IMR-90 (cell line): ENCODE measurements around the gene APOBR. TPM values are rescaled to one million over a fixed set of nuclear protein-coding genes. Genes with fewer than 3 reads are reported as not detected.

Source experiments
- ATAC-seq: fragments of 200-7000 bp; cut with Tn5 transposase; 2 replicates; pipeline ENCODE4 v1.9.1; 2020; ENCODE audit warnings: low read depth, mild to moderate bottlenecking, moderate library complexity
- BruUV-seq: library from RNA; stranded (reverse); fragments of 400-500 nt; replicated peaks from 2 replicates; lab custom pipeline; 2021; lab: Mats Ljungman, UMichigan
- CTCF ChIA-PET: fragments of 300-600 bp; formaldehyde crosslinking; extraction: SDS; loops from one replicate; lab custom pipeline; 2021; ENCODE audit warnings: antibody characterized with exemption; lab: Yijun Ruan, JAX
- POLR2A ChIA-PET: fragments of 300-600 bp; sonication (Branson Sonifier 250); formaldehyde crosslinking; loops from one replicate; lab custom pipeline; 2022; ENCODE audit warnings: antibody characterized with exemption; ENCODE audit not compliant: unreplicated experiment; lab: Charles Lee
- DNase-seq: peaks from one replicate; pipeline ENCODE4 v3.0.0; 2013
- H2AFZ ChIP-seq: replicated peaks from 2 replicates; pipeline ENCODE3; 2013; ENCODE audit warnings: low read length, mild to moderate bottlenecking; ENCODE audit not compliant: poor library complexity
- H2AK5ac ChIP-seq: 2 replicates; pipeline ENCODE4 v1.6.1; 2013; ENCODE audit warnings: low read depth, low read length, inconsistent platforms
- H2AK9ac ChIP-seq: replicated peaks from 2 replicates; pipeline ENCODE3; 2013; ENCODE audit warnings: mild to moderate bottlenecking, low read depth, low read length, moderate library complexity; ENCODE audit not compliant: poor library complexity
- H2BK120ac ChIP-seq: 2 replicates; pipeline ENCODE4 v1.6.1; 2013; ENCODE audit warnings: low read depth, low read length, inconsistent platforms
- H2BK15ac ChIP-seq: 3 replicates; pipeline ENCODE4 v1.6.1; 2013; ENCODE audit warnings: low read depth, low read length, inconsistent platforms
- H2BK20ac ChIP-seq: 2 replicates; pipeline ENCODE4 v1.6.1; 2013; ENCODE audit warnings: low read depth, mild to moderate bottlenecking, inconsistent platforms, low read length, moderate library complexity
- H2BK5ac ChIP-seq: 2 replicates; pipeline ENCODE4 v1.6.1; 2013; ENCODE audit warnings: mild to moderate bottlenecking, low read depth, low read length, inconsistent platforms; ENCODE audit not compliant: poor library complexity, severe bottlenecking
- H3K14ac ChIP-seq: replicated peaks from 2 replicates; pipeline ENCODE4 v1.6.1; 2013; ENCODE audit warnings: low read depth, low read length, inconsistent platforms
- H3K18ac ChIP-seq: 2 replicates; pipeline ENCODE4 v1.6.1; 2013; ENCODE audit warnings: low read depth, low read length, control low read depth
- H3K23ac ChIP-seq: 2 replicates; pipeline ENCODE4 v1.6.1; 2013; ENCODE audit warnings: low read depth, low read length, inconsistent platforms
- H3K27ac ChIP-seq: 2 replicates; pipeline ENCODE4 v1.5.1; 2013; ENCODE audit warnings: mild to moderate bottlenecking, control low read depth, low read length; ENCODE audit not compliant: insufficient read depth
- H3K27me3 ChIP-seq: 2 replicates; pipeline ENCODE4 v1.6.1; 2013; ENCODE audit warnings: low read length; ENCODE audit not compliant: control insufficient read depth, insufficient read depth
- H3K36me3 ChIP-seq: 2 replicates; pipeline ENCODE4 v1.6.1; 2013; ENCODE audit warnings: low read length, mixed read lengths; ENCODE audit not compliant: control insufficient read depth, insufficient read depth
- H3K4ac ChIP-seq: 2 replicates; pipeline ENCODE4 v1.6.1; 2013; ENCODE audit warnings: low read depth, low read length, inconsistent platforms
- H3K4me1 ChIP-seq: 2 replicates; pipeline ENCODE4 v1.6.1; 2013; ENCODE audit warnings: low read length, mixed read lengths; ENCODE audit not compliant: control insufficient read depth, insufficient read depth
- H3K4me2 ChIP-seq: 2 replicates; pipeline ENCODE4 v1.6.1; 2013; ENCODE audit warnings: low read depth, mild to moderate bottlenecking, control low read depth, low read length, moderate library complexity
- H3K4me3 ChIP-seq: 2 replicates; pipeline ENCODE4 v1.5.1; 2013; ENCODE audit warnings: low read depth, mild to moderate bottlenecking, control low read depth, low read length, moderate library complexity; ENCODE audit not compliant: insufficient read depth
- H3K56ac ChIP-seq: 2 replicates; pipeline ENCODE4 v1.6.1; 2013; ENCODE audit warnings: low read length, inconsistent platforms; ENCODE audit not compliant: insufficient read depth; ENCODE audit errors: extremely low read depth
- H3K79me1 ChIP-seq, 2 experiments: 2 replicates each; pipeline ENCODE4 v1.6.1; 2013; ENCODE audit warnings: low read length in 2 of 2, inconsistent platforms in 1 of 2, low read depth in 1 of 2
- H3K9ac ChIP-seq: 2 replicates; pipeline ENCODE4 v1.6.1; 2013; ENCODE audit warnings: low read depth, low read length, control low read depth
- H3K9me1 ChIP-seq: 2 replicates; pipeline ENCODE4 v1.6.1; 2013; ENCODE audit warnings: low read length, inconsistent platforms; ENCODE audit not compliant: insufficient read depth
- H3K9me3 ChIP-seq: 2 replicates; pipeline ENCODE4 v1.6.1; 2013; ENCODE audit warnings: low read length; ENCODE audit not compliant: control insufficient read depth, insufficient read depth
- H4K20me1 ChIP-seq: 2 replicates; pipeline ENCODE4 v1.6.1; 2013; ENCODE audit warnings: low read length, inconsistent platforms; ENCODE audit not compliant: insufficient read depth
- H4K5ac ChIP-seq: 2 replicates; pipeline ENCODE4 v1.6.1; 2013; ENCODE audit warnings: mild to moderate bottlenecking, low read depth, low read length, control low read depth
- H4K8ac ChIP-seq, 2 experiments: 2 replicates each; pipeline ENCODE4 v1.6.1; 2013; ENCODE audit warnings: low read depth in 2 of 2, low read length in 2 of 2, control low read depth in 1 of 2, inconsistent platforms in 1 of 2
- H4K91ac ChIP-seq: 2 replicates; pipeline ENCODE4 v1.6.1; 2013; ENCODE audit warnings: low read depth, low read length, inconsistent platforms; ENCODE audit not compliant: insufficient read depth
- BHLHE40 ChIP-seq: fragments of 150-350 bp; IDR thresholded peaks from 2 replicates; pipeline ENCODE4 v1.6.1; 2016; ENCODE audit warnings: mild to moderate bottlenecking, low read depth, low read length
- CEBPB ChIP-seq: IDR thresholded peaks from 2 replicates; pipeline ENCODE4 v1.6.1; 2012; ENCODE audit warnings: low read depth, low read length, improper control_type of control experiment
- CHD1 ChIP-seq: IDR thresholded peaks from 2 replicates; pipeline ENCODE4 v1.6.1; 2012; ENCODE audit warnings: low read depth, low read length, improper control_type of control experiment
- CTCF ChIP-seq: conservative IDR thresholded peaks from 2 replicates; pipeline ENCODE4 v1.5.1; 2012; ENCODE audit warnings: mild to moderate bottlenecking, low read depth, low read length, improper control_type of control experiment
- ELK1 ChIP-seq: fragments of 150-350 bp; IDR thresholded peaks from 2 replicates; pipeline ENCODE4 v1.6.1; 2016; ENCODE audit warnings: low read depth, mild to moderate bottlenecking, low read length, moderate library complexity, borderline replicate concordance
- FOS ChIP-seq: fragments of 150-350 bp; IDR thresholded peaks from 2 replicates; pipeline ENCODE4 v1.6.1; 2016; ENCODE audit warnings: low read depth, low read length
- MAFK ChIP-seq: IDR thresholded peaks from 2 replicates; pipeline ENCODE4 v1.6.1; 2012; ENCODE audit warnings: low read depth, low read length, improper control_type of control experiment
- MAZ ChIP-seq: IDR thresholded peaks from 2 replicates; pipeline ENCODE4 v1.6.1; 2012; ENCODE audit warnings: low read depth, mild to moderate bottlenecking, low read length, improper control_type of control experiment, moderate library complexity, borderline replicate concordance
- MXI1 ChIP-seq: IDR thresholded peaks from 2 replicates; pipeline ENCODE4 v1.6.1; 2012; ENCODE audit warnings: low read depth, mild to moderate bottlenecking, low read length, moderate library complexity, borderline replicate concordance
- RAD21 ChIP-seq: IDR thresholded peaks from 2 replicates; pipeline ENCODE4 v1.6.1; 2012; ENCODE audit warnings: low read length, improper control_type of control experiment
- RCOR1 ChIP-seq: IDR thresholded peaks from 2 replicates; pipeline ENCODE4 v1.6.1; 2012; ENCODE audit warnings: mild to moderate bottlenecking, low read length, improper control_type of control experiment; ENCODE audit not compliant: insufficient replicate concordance
- RFX5 ChIP-seq: IDR thresholded peaks from 2 replicates; pipeline ENCODE4 v1.8.0; 2012; ENCODE audit warnings: low read depth, mild to moderate bottlenecking, low read length, moderate library complexity
- SMC3 ChIP-seq: fragments of 150-350 bp; IDR thresholded peaks from 2 replicates; pipeline ENCODE4 v1.6.1; 2016; ENCODE audit warnings: low read depth, mild to moderate bottlenecking, antibody characterized with exemption, low read length, moderate library complexity
- WGBS, 2 experiments: methylation state at CpG; one replicate each; pipeline versions ENCODE4 v1.1.5 to v1.1.7; 2013; ENCODE audit warnings: missing lambda C conversion rate in 2 of 2; ENCODE audit not compliant: insufficient read length in 1 of 2; ENCODE audit errors: extremely low coverage in 2 of 2; 5-methylcytosine and 5-hydroxymethylcytosine counted together
- dilution Hi-C: fragments of 300-500 bp; cut with HindIII; formaldehyde crosslinking; loops from one replicate; pipeline ENCODE4 v1.14.3; 2018; ENCODE audit warnings: low sequenced_read_pairs; ENCODE audit not compliant: unreplicated experiment
- in situ Hi-C: fragments of 300-500 bp; cut with MboI; formaldehyde crosslinking; loops from 3 replicates; pipeline ENCODE4 v1.14.3; 2019; ENCODE audit warnings: low sequenced_read_pairs, inconsistent platforms, mixed read lengths
- intact Hi-C: fragments of 100-400 bp; cut with micrococcal nuclease; formaldehyde crosslinking; loops from 2 replicates; pipeline ENCODE4 v1.10.0; 2022
- polyA plus RNA-seq, 3 experiments: library from polyadenylated mRNA; depleted of rRNA; stranded (reverse); fragments of >200 nt; gene quantifications; 2 replicates each; pipeline ENCODE4 v1.2.3, GENCODE V29; 2012; ENCODE audit warnings: low replicate concordance in 1 of 3
- total RNA-seq: library from RNA; depleted of rRNA; stranded (reverse); fragments of >200 nt; gene quantifications from 2 replicates; pipeline ENCODE4 v1.2.3, GENCODE V29; 2012
- TF ChIP-seq, protein P1 (sequence below): fragments of 150-350 bp; IDR thresholded peaks from 2 replicates; pipeline ENCODE4 v1.6.1; 2017; ENCODE audit warnings: mild to moderate bottlenecking, antibody characterized with exemption, low read length, low read depth

APOBR gene
- total and polyA plus RNA-seq, 2 of the 4 experiments (the other 2 are of a cell fraction): not detected

GRCh38 chr16:28492511-28492910 is 1.9 kb upstream of the APOBR start:
- Histone ChIP-seq H2BK20ac (no peak overlapping the region), H4K8ac (peak overlapping the region; percentile 92 to 99), H4K5ac (peak overlapping the region; percentile 97), H4K91ac (peak overlapping the region; percentile 80), H3K27me3 (peaks cover 3% of the 10 kb centered on the region; the same call in 1 of the 2 replicates), H3K4me2 (peak overlapping the region; percentile 71; the same call in 1 of the 2 replicates), H2AK9ac (no peak overlapping the region), H3K18ac (0 out of 2 replicates have a peak overlapping the region, but pooled peaks have one; percentile 38), H3K23ac (no peak overlapping the region), H3K9me3 (no peaks in the 10 kb centered on the region), H2BK120ac (peak overlapping the region; percentile 49; the same call in 1 of the 2 replicates), H4K20me1 (no peaks in the 10 kb centered on the region), H2AK5ac (peak overlapping the region; percentile 43; the same call in 1 of the 2 replicates), H3K36me3 (peaks cover 10% of the 10 kb centered on the region), H3K9me1 (no peaks in the 10 kb centered on the region), H3K14ac (peak overlapping the region; percentile 83), H2AFZ (no peak overlapping the region), H3K56ac (peak overlapping the region; percentile 32; the same call in 1 of the 2 replicates), H2BK15ac (peak overlapping the region; percentile 91; the same call in 1 of the 3 replicates), H3K4me1 (no peaks in the 10 kb centered on the region), H3K9ac (peak overlapping the region; percentile 36; the same call in 1 of the 2 replicates), H3K27ac (no peak overlapping the region), H3K4me3 (peak overlapping the region; percentile 97; the same call in 1 of the 2 replicates), H2BK5ac (peak overlapping the region; percentile 100), H3K79me1 (peaks cover 0 to 13% of the 10 kb centered on the region in 2 experiments; a peak in 3 of 4 replicates), H3K4ac (peak overlapping the region; percentile 100; the same call in 1 of the 2 replicates)
- no peak for ATAC-seq
- CTCF ChIA-PET: interaction anchor here (0.6 to 0.7 kb wide), 2 partner anchors 11 to 47 kb away, joined by 3 read pairs; no protein-coding TSS in a partner anchor
- no peak for TF ChIP-seq SMC3
- TF ChIP-seq MAFK: no peak
- no peak for TF ChIP-seq RFX5
- TF ChIP-seq MAZ: no peak
- TF ChIP-seq RCOR1: no peak
- TF ChIP-seq CEBPB: no peak
- no peak for TF ChIP-seq CHD1
- TF ChIP-seq ELK1: no peak
- no peak for TF ChIP-seq FOS
- TF ChIP-seq RAD21: no peak
- no peak for TF ChIP-seq CTCF
- no peak for TF ChIP-seq MXI1
- TF ChIP-seq, protein P1, sequence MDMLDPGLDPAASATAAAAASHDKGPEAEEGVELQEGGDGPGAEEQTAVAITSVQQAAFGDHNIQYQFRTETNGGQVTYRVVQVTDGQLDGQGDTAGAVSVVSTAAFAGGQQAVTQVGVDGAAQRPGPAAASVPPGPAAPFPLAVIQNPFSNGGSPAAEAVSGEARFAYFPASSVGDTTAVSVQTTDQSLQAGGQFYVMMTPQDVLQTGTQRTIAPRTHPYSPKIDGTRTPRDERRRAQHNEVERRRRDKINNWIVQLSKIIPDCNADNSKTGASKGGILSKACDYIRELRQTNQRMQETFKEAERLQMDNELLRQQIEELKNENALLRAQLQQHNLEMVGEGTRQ: no peak
- no peak for TF ChIP-seq BHLHE40
- dilution Hi-C loops (no loop called here), intact Hi-C loops (loop anchor here (5.0 kb wide), 1 partner anchor 45 kb away; the partner anchor contains the start of gene NUPR1), in situ Hi-C loops (no loop called here)
- BruUV-seq: no TSS peak
- POLR2A ChIA-PET: interaction anchor here (1.0 kb wide), 1 partner anchor 46 kb away, joined by 7 read pairs; the partner anchor contains the start of gene NUPR1
- no peak for DNase-seq
- WGBS, 2 experiments: no CpG with 5 or more reads among the region's 4 CpGs
